ENCODE results near the gene MRE11.
"Not testable (repeated sequence)": the region's sequence is repeated elsewhere in the genome, so short reads cannot be mapped to it uniquely, and the experiment has no call there.

Gene MRE11

GRCh38 chr11:94418123-94418765 lies 75.4 kb downstream of the MRE11 start:
- DNase-seq = no peak

GRCh38 chr11:94417386-94417987 lies 76.2 kb downstream of the MRE11 start:
- DNase-seq = no peak

- no peak for DNase-seq
Measured at GRCh38 chr11:94405062-94405833, 88.4 kb downstream of the MRE11 start.

- DNase-seq = no peak
Measured at GRCh38 chr11:94402355-94402754, 91.3 kb downstream of the MRE11 start.

- DNase-seq = no peak
Measured at GRCh38 chr11:94401773-94402265, 91.8 kb downstream of the MRE11 start.

- no peak for DNase-seq
Measured at GRCh38 chr11:94400839-94401772, 92.5 kb downstream of the MRE11 start, which contains the start of gene GPR83. GPR83 (minus strand) TSS chr11:94401419; CDS start chr11:94401247, 172 bp downstream.

GRCh38 chr11:94400457-94400838 lies 93.2 kb downstream of the MRE11 start:
- DNase-seq = no peak

- DNase-seq = no peak
Measured at GRCh38 chr11:94400050-94400449, 93.6 kb downstream of the MRE11 start.

GRCh38 chr11:94398101-94398500 lies 95.5 kb downstream of the MRE11 start:
- DNase-seq = no peak

GRCh38 chr11:94396282-94396681 lies 97.4 kb downstream of the MRE11 start:
- no peak for DNase-seq

- DNase-seq = not testable (repeated sequence)
Measured at GRCh38 chr11:94391937-94392336, 101.7 kb downstream of the MRE11 start.

GRCh38 chr11:94379613-94380012 lies 114.0 kb downstream of the MRE11 start:
- no peak for DNase-seq

- DNase-seq = no peak
Measured at GRCh38 chr11:94376841-94377240, 116.8 kb downstream of the MRE11 start.

- DNase-seq = not testable (repeated sequence)
Measured at GRCh38 chr11:94370576-94370975, 123.1 kb downstream of the MRE11 start.

All from activated T-cell treated with anti-CD3 and anti-CD28 coated beads, Interleukin-2, amount 50 U/mL, for 48 hours (primary cell).